HG03432 (cell line): ENCODE measurements around the gene DCUN1D2.
"Not testable (repeated sequence)": the region's sequence is repeated elsewhere in the genome, so short reads cannot be mapped to it uniquely, and the experiment has no call there.

ENCODE experiments used
- ATAC-seq: cut with Tn5 transposase; IDR thresholded peaks from one replicate; pipeline ENCODE4 v1.9.1; 2021; ENCODE audit warnings: mild to moderate bottlenecking, moderate library complexity; ENCODE audit not compliant: unreplicated experiment

Gene DCUN1D2

DNA sequence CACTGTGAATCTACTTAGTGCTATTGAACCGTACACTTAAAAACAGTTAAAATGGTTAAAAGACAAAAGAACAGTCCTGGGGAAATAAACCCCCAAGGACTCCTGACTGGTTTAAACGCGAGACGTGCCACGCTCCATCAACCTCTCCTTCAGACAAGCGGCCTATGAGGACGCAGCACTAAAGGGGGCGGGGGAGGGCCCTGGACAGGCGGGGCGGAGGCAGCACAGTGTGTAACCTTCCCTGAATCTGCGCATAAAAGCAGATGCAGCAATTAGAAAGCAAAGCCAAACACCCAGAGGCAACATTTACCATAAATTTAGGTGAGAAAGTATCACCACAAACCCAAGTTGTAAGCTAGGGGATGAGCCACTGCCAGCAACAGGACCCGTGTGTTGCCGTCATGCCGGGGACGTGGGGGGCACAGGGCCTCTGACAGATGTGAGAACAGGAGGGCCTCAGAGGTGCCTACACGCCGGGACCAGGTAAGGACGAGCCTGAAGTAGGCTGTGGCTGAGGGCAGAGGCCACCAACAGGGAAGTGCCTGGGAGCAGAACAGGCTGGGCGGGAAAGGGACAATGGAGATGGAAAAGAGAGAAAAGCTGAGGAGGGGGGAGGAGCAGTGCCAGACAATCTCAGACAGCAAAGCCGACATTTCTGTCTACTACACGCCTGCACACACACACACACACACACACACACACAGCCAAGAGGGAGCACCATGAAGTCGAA, 21.9 kb downstream of the DCUN1D2 start:
- no peak for ATAC-seq

GRCh38 chr13:113468029-113468428, 22.5 kb downstream of the DCUN1D2 start:
- ATAC-seq, result no peak

DNA sequence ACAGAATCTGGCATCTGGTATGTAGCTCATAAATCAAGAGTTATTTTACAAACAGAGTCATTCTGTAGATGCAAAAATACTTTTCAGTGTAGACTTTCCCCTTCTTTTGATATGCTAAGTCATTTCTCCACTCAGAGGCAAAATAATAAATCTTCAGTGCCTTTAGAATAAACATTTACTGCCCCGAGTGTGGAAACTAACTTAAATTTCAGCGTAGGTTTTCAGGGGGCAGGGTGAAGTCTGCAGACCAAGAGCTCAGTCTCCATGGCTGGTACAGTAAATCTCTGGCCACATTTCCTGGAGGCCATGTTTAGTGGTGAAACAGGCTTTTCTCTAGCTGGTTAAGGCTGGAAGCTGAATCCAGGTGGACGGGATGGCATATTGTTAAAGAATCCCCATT, 24.1 kb downstream of the DCUN1D2 start:
- ATAC-seq, result no peak

DNA sequence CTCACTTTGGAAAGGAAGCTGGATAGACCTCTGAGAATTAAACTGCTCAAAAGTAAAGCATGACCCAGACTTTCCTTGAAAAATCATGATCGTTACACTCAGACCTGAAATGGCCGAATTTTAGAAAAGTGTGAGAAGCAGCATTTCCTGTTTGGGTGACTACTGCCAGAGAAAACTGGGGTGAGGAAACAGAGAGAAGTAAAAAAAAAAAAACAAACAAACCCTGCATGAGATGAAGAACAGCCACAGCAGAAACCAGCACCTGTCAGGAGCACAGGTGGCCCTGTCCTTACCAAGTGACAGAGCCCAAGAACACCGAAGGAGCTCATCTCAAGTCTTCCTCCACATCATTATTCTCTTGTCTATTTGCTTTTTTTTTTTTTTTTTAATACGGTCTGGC, 25.2 kb downstream of the DCUN1D2 start:
- ATAC-seq, result no peak

DNA sequence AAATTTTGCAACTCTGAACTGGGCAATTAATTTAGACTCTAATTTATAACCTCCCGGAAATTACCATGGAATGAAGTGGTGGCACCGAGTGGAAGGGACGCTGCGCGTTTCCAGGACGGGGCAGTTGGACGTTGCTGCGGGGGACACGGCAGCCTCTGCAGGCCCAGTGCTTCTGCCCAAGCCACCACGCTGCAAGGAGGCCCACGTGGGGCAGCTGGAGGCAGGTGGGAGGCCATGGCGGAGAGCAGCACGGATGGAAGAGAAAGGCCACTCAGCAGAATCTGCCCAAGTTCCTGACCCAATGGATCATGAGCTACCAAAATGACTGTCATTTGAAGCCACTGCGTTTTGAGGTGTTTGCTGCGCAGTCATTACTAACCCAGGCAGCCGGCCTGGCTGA, 26.0 kb downstream of the DCUN1D2 start:
- ATAC-seq, result no peak

- ATAC-seq, result no peak
These were observed 29.3 kb downstream of the DCUN1D2 start for GRCh38 chr13:113461022-113461751.

DNA sequence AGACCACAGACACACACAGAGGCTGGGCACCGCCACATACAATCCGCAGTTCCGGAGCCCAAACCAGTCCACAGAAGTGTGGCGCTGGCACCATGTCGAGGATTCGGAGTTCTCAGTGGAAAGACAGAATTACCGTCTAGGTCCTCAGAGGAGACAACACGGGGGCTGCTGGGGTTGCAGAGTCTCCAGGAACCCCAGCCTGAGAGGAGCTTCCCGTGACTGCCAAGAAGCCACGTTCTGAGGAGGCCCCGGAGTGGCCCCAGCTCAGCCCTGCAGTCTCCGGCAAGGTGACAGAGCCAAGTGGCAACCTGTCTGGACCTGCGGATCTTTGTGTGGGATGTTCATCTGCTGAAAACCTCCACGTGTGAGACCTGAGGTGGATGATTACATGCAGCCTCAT, 29.9 kb downstream of the DCUN1D2 start:
- ATAC-seq, result no peak

DNA sequence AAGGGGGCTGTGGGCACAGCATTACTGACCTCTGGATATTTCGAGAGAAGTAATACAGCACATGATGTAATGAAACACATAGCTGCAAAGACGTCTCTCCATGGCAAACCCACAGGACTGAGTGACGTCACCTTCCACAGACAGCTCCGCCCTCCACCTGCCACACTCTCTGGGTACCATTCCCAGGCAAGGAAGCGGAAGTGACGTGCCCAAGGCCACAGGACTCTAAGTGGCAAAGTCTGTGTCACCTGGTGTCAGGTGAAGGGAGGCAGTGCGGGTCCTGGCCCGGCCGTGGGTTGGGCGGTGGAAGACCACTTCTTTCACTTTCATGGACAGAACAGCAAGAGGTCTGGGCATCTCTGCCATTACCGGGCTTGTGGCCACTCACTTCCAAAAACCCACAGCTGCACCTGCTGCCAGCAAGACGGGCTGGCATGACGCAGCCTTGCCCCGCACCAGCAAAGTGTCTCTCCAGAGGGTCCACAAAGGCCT, 30.4 kb downstream of the DCUN1D2 start:
- ATAC-seq, result no peak

DNA sequence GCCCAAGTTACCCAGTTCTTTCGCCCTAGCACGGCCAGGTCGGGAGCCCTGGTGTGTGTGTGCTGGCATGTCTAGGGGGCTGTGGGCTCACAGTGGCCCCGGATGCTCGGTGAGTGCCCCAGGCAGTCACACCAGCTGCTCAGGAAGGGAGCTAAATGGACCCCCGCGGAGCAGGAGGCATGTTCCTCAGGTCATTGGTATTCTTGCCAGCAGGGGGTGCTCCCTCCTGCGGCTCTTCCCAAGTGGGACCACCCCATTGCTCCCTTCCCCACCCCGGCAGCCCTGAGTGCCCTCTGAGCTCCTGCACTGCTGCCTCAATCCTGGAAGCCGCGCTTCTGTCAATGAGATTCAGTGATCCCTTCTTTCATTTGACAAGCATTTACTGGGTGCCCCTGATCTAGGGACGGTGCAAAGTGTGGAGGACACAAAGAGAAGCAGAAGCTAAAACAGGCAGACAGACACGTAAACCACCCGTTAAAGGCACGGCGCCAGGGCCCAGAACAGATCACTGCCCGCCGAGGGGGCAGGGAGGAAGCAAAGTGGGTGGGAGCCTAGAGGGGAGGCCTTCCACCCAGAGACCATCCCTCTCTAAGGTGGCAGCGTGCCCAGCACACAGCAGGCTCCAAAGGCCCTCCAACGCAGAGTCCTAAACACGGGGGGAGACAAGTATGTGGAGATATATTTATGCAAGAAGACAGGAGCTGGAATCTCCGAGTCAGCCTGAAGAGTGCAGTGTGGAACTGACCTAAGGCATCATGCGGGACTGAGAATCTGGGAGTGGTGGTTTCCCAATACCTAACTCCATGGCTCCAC, 32.1 kb downstream of the DCUN1D2 start:
- no peak for ATAC-seq

GRCh38 chr13:113457510-113457909, 33.0 kb downstream of the DCUN1D2 start:
- ATAC-seq, result no peak

GRCh38 chr13:113456116-113456702, 34.3 kb downstream of the DCUN1D2 start:
- ATAC-seq, result no peak

DNA sequence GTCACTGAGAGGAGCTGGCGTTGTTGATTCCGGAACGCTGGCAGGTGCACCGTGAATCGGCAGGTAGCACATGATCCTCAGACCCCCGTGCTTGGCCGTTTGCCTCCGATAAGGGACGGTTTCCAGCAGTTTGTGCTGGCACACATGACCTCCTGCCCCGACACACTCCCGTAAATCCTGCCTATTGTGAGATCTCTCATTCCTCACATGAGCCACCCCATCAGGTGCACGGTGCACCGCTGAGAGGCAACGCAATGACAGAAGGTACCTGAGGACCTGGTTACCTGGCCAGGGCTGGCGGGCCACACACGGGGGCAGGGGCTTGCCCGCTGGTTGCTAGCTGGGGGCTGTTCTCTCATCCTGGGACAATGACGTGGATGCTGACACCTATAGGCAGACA, 35.1 kb downstream of the DCUN1D2 start:
- ATAC-seq, result no peak

DNA sequence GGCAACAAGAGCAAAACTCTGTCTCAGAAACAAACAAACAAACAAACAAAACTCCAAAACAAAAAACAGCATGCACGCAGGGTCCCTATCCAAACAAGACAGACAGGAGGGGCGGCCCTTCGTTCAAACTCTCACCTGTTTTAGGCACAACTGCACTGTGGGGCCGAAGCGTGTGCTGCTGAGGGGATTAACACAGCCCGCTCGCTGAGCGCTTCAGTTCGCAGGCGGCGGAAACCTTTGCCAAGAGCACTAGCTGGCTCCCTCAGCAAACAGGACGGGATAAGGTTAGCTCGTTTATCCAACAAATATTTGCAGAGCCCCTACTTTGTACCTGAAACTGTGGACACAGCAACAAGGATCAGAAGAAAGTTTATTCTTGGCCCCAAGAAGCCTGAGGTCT, 35.6 kb downstream of the DCUN1D2 start:
- no peak for ATAC-seq

GRCh38 chr13:113452942-113453901, 37.3 kb downstream of the DCUN1D2 start, which contains the start of gene ADPRHL1:
Gene ADPRHL1 (minus strand): TSS chr13:113453488. CDS start chr13:113453437, 51 bp downstream.
- no peak for ATAC-seq

DNA sequence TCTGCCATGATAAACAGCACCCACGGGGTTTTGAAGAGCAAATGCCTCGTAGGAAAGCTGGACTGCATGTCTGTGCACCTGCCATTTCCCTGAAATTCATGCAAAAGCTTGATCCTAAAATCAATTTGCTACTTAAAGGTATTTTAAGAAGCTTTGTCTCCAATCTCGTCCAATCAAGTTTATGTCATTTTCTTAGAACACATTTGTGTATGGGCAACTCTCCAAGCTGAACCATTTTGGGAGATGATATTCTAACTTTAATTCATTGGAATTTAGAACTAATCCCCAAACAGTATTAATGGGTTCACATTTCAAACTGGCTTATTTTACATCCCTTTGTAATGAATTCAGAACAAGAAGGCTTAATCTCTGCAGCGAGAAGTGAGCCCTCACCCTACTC, 38.0 kb downstream of the DCUN1D2 start:
- no peak for ATAC-seq

- ATAC-seq, result no peak
These were observed 38.5 kb downstream of the DCUN1D2 start for GRCh38 chr13:113451951-113452421.

DNA sequence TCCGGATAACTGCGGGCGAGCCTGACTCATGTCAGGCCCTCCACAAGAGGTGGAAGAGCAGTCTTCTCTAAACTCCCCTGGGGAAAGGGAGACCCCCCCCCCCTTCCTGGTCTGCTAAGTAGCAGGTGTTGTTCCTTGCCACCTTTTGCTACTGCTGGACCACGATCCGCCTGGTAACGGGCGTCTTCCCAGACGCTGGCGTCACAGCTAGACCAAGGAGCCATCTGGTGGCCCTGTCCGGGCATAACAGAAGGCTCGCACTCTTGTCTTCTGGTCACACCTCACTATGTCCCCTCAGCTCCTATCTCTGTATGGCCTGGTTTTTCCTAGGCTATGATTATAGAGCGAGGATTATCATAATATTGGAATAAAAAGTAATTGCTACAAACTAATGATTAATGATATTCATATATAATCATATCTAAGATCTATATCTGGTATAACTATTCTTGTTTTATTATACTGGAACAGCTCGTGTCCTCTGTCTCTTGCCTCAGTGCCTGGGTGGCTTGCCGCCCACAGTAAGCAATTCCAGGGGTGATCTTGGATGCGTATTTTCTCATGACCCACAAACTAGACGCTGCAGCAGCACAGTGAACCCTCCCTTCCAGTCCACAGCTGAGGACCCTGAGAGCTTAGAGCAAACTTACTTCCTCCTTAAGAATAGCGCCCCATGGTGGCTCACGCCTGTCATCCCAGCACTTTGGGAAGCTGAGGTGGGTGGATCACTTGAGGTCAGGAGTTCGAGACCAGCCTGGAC, 39.5 kb downstream of the DCUN1D2 start:
- not testable (repeated sequence) for ATAC-seq

- ATAC-seq, result not testable (repeated sequence)
These were observed 40.2 kb downstream of the DCUN1D2 start for GRCh38 chr13:113450348-113450744.
